Measurements from ENCODE around the gene MSH4.

- TF ChIP-seq CTCF (IDR thresholded peaks at IDR 0.05; ENCODE audit: low read length) (no peak), EZH2 (IDR thresholded peaks at IDR 0.05; ENCODE audit: borderline replicate concordance, low read length) (no peak)
Observed at GRCh38 chr1:75916834-75917233, 120.2 kb downstream of the MSH4 start.

Data from OCI-LY1 (cell line).